ENCODE results near the gene POU6F2. TPM values are rescaled to one million over a fixed set of nuclear protein-coding genes. Genes with fewer than 3 reads are reported as not detected.

Gene POU6F2
- total and polyA plus RNA-seq, 2 experiments from 2014 or later = not detected

DNA sequence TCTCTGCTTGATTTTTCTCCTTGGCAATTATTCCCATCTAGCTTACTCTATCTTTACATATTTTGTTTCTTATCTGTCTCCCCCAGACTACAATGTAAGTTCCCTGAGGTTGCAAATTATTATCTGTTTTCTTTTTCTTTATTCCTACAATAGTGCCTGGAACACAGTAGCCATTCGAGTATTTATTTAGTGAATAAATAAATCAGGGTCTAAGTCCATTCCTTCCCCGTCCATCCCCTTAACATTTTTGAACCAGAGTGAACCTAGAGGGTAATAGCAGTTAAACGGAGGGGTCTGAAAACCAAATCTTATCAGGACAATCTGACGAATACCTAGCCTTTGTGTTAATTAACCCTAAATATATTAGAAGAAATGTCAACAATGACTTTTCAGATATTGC is 335.7 kb downstream of the POU6F2 start:
- Histone ChIP-seq H3K9ac (no peak overlapping the region), H3K4me1 (ENCODE audit: insufficient read depth) (no peaks in the 10 kb centered on the region), H3K4me3 (no peak overlapping the region), H3K79me2 (ENCODE audit: insufficient read depth) (no peaks in the 10 kb centered on the region), H3K27me3 (replicated peaks; ENCODE audit: insufficient read depth) (no peaks in the 10 kb centered on the region), H3K36me3 (ENCODE audit: low read depth) (no peaks in the 10 kb centered on the region), H3F3A (ENCODE audit: insufficient read depth) (no peaks in the 10 kb centered on the region), H3K9me3 (ENCODE audit: low read depth) (no peaks in the 10 kb centered on the region), H3K27ac (no peak overlapping the region), H4K20me1 (ENCODE audit: insufficient read depth) (no peaks in the 10 kb centered on the region), H2AFZ (no peak overlapping the region), H3K4me2 (ENCODE audit: unreplicated experiment) (no peak overlapping the region), H3K9me2 (ENCODE audit: insufficient read depth) (no peaks in the 10 kb centered on the region)
- DNase-seq = no peak
- in situ Hi-C loops (cut with MboI) = no loop called here
- 43% methylated on average over 4 of the region's 4 CpGs for WGBS, 2 experiments (ENCODE audit: low coverage in 1 of 2, low lambda C conversion rate in 2 of 2, missing lambda C conversion rate in 2 of 2)
- no peak for TF ChIP-seq EZH2 (IDR thresholded peaks at IDR 0.05; ENCODE audit: insufficient read depth, poor library complexity, severe bottlenecking)
- TF ChIP-seq EZH2phosphoT487 (IDR thresholded peaks at IDR 0.05; ENCODE audit: insufficient read depth, low read depth) = no peak

DNA sequence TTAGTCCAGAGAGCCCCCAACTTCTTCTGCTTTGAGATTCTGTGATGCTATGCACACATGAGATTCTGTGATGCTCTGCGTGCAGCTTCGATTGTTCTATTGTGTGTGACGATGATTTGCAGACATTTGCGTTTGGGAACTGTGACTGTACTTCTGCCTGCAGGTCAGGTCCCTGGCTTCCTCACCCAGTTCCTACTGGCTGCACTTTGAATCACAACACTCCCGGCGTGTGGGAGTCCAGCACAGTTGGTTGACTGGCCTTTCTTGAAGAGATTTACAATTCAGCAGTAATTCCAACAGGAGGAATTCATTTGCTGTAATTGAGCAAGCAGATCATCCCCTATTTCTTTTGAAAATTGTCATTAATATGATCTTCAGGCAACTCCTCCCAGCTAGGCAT is 336.3 kb downstream of the POU6F2 start:
- WGBS, 2 experiments (ENCODE audit: low coverage in 1 of 2, low lambda C conversion rate in 2 of 2, missing lambda C conversion rate in 2 of 2) = 7 to 8% methylated on average over 6 of the region's 6 CpGs
- in situ Hi-C loops (cut with MboI) = no loop called here
- H3K79me2 ChIP-seq (ENCODE audit: insufficient read depth) = no peaks in the 10 kb centered on the region
- H3K4me3 ChIP-seq = no peak overlapping the region
- no peaks in the 10 kb centered on the region for H3K4me1 ChIP-seq (ENCODE audit: insufficient read depth)
- no peaks in the 10 kb centered on the region for H3K36me3 ChIP-seq (ENCODE audit: low read depth)
- H3K9me2 ChIP-seq (ENCODE audit: insufficient read depth) = no peaks in the 10 kb centered on the region
- H3K9ac ChIP-seq = no peak overlapping the region
- no peak overlapping the region for H2AFZ ChIP-seq
- H3K9me3 ChIP-seq (ENCODE audit: low read depth) = no peaks in the 10 kb centered on the region
- no peaks in the 10 kb centered on the region for H3F3A ChIP-seq (ENCODE audit: insufficient read depth)
- H3K27me3 ChIP-seq (replicated peaks; ENCODE audit: insufficient read depth) = no peaks in the 10 kb centered on the region
- no peak for TF ChIP-seq EZH2phosphoT487 (IDR thresholded peaks at IDR 0.05; ENCODE audit: insufficient read depth, low read depth)
- peak; percentile 10 for DNase-seq
- H4K20me1 ChIP-seq (ENCODE audit: insufficient read depth) = no peaks in the 10 kb centered on the region
- no peak overlapping the region for H3K4me2 ChIP-seq (ENCODE audit: unreplicated experiment)
- H3K27ac ChIP-seq = no peak overlapping the region

DNA sequence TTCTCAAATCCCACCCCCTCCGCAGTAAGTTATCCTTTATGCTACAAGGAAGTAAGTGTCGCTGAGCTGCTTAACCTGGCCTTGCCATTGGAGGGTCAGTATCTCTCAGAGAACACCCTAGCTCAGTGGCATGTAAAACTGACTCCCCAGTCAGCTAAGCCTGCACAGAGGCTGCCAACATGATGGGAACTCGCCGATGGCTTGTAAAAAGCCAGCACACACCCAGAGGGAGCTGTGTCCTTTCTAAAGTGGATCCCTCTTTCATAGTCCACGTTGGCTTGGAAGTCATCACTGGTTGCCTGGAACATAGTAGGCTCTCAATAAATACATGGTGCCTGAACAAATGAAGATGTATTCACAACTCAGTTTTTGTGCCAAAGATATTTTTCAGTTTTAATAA is 339.4 kb downstream of the POU6F2 start:
- H3K79me2 ChIP-seq (ENCODE audit: insufficient read depth) = no peaks in the 10 kb centered on the region
- DNase-seq = no peak
- in situ Hi-C loops (cut with MboI) = no loop called here
- H3F3A ChIP-seq (ENCODE audit: insufficient read depth) = no peaks in the 10 kb centered on the region
- 68 to 69% methylated on average over 5 of the region's 5 CpGs for WGBS, 2 experiments (ENCODE audit: low coverage in 1 of 2, low lambda C conversion rate in 2 of 2, missing lambda C conversion rate in 2 of 2)
- H3K27ac ChIP-seq = no peak overlapping the region
- H3K9me2 ChIP-seq (ENCODE audit: insufficient read depth) = no peaks in the 10 kb centered on the region
- no peaks in the 10 kb centered on the region for H3K4me1 ChIP-seq (ENCODE audit: insufficient read depth)
- H3K9me3 ChIP-seq (ENCODE audit: low read depth) = no peaks in the 10 kb centered on the region
- H3K27me3 ChIP-seq (replicated peaks; ENCODE audit: insufficient read depth) = no peaks in the 10 kb centered on the region
- TF ChIP-seq EZH2 (IDR thresholded peaks at IDR 0.05; ENCODE audit: insufficient read depth, poor library complexity, severe bottlenecking) (no peak), EZH2phosphoT487 (IDR thresholded peaks at IDR 0.05; ENCODE audit: insufficient read depth, low read depth) (no peak)
- H3K36me3 ChIP-seq (ENCODE audit: low read depth) = no peaks in the 10 kb centered on the region
- H3K4me3 ChIP-seq = no peak overlapping the region
- H3K4me2 ChIP-seq (ENCODE audit: unreplicated experiment) = no peak overlapping the region
- no peak overlapping the region for H2AFZ ChIP-seq
- H4K20me1 ChIP-seq (ENCODE audit: insufficient read depth) = no peaks in the 10 kb centered on the region
- no peak overlapping the region for H3K9ac ChIP-seq

GRCh38 chr7:39317896-39318295 is 340.2 kb downstream of the POU6F2 start:
- no peaks in the 10 kb centered on the region for H4K20me1 ChIP-seq (ENCODE audit: insufficient read depth)
- no peaks in the 10 kb centered on the region for H3K9me2 ChIP-seq (ENCODE audit: insufficient read depth)
- no peak overlapping the region for H3K9ac ChIP-seq
- no peaks in the 10 kb centered on the region for H3F3A ChIP-seq (ENCODE audit: insufficient read depth)
- no peak overlapping the region for H3K27ac ChIP-seq
- no peak for DNase-seq
- H3K27me3 ChIP-seq (replicated peaks; ENCODE audit: insufficient read depth) = no peaks in the 10 kb centered on the region
- no peaks in the 10 kb centered on the region for H3K9me3 ChIP-seq (ENCODE audit: low read depth)
- H3K36me3 ChIP-seq (ENCODE audit: low read depth) = no peaks in the 10 kb centered on the region
- H3K79me2 ChIP-seq (ENCODE audit: insufficient read depth) = no peaks in the 10 kb centered on the region
- H3K4me2 ChIP-seq (ENCODE audit: unreplicated experiment) = no peak overlapping the region
- no peak overlapping the region for H3K4me3 ChIP-seq
- in situ Hi-C loops (cut with MboI) = no loop called here
- WGBS, 2 experiments (ENCODE audit: low coverage in 1 of 2, low lambda C conversion rate in 2 of 2, missing lambda C conversion rate in 2 of 2) = 23 to 26% methylated on average over 5 of the region's 5 CpGs
- H2AFZ ChIP-seq = no peak overlapping the region
- no peaks in the 10 kb centered on the region for H3K4me1 ChIP-seq (ENCODE audit: insufficient read depth)
- TF ChIP-seq EZH2 (IDR thresholded peaks at IDR 0.05; ENCODE audit: insufficient read depth, poor library complexity, severe bottlenecking) = no peak
- TF ChIP-seq EZH2phosphoT487 (IDR thresholded peaks at IDR 0.05; ENCODE audit: insufficient read depth, low read depth) = no peak

GRCh38 chr7:39321245-39321644 is 343.5 kb downstream of the POU6F2 start:
- no peak for DNase-seq
- 25 to 32% methylated on average over 3 of the region's 3 CpGs for WGBS, 2 experiments (ENCODE audit: low coverage in 1 of 2, low lambda C conversion rate in 2 of 2, missing lambda C conversion rate in 2 of 2)
- no peak overlapping the region for H3K4me3 ChIP-seq
- in situ Hi-C loops (cut with MboI) = no loop called here
- no peaks in the 10 kb centered on the region for H3K9me3 ChIP-seq (ENCODE audit: low read depth)
- H3K9me2 ChIP-seq (ENCODE audit: insufficient read depth) = no peaks in the 10 kb centered on the region
- H4K20me1 ChIP-seq (ENCODE audit: insufficient read depth) = no peaks in the 10 kb centered on the region
- no peaks in the 10 kb centered on the region for H3K36me3 ChIP-seq (ENCODE audit: low read depth)
- no peaks in the 10 kb centered on the region; the same call in 1 of the 2 replicates for H3K27me3 ChIP-seq (replicated peaks; ENCODE audit: insufficient read depth)
- no peaks in the 10 kb centered on the region for H3K79me2 ChIP-seq (ENCODE audit: insufficient read depth)
- H3F3A ChIP-seq (ENCODE audit: insufficient read depth) = no peaks in the 10 kb centered on the region
- no peak overlapping the region for H3K4me2 ChIP-seq (ENCODE audit: unreplicated experiment)
- no peak overlapping the region for H3K9ac ChIP-seq
- H3K27ac ChIP-seq = no peak overlapping the region
- no peaks in the 10 kb centered on the region for H3K4me1 ChIP-seq (ENCODE audit: insufficient read depth)
- TF ChIP-seq EZH2 (IDR thresholded peaks at IDR 0.05; ENCODE audit: insufficient read depth, poor library complexity, severe bottlenecking) (no peak), EZH2phosphoT487 (IDR thresholded peaks at IDR 0.05; ENCODE audit: insufficient read depth, low read depth) (no peak)
- no peak overlapping the region for H2AFZ ChIP-seq
